BLaER1 treated with 17β-estradiol and CSF1 and Interleukin-3, amounts not matched to agents 10 nM and 100 nM (cell line): ENCODE data around the gene ZNF333.

Experiments used
- H3K27ac ChIP-seq, 11 experiments: shearing (Covaris generic); formaldehyde crosslinking; 2 replicates each; pipeline ENCODE4 v1.8.1; 2022
- H3K27me3 ChIP-seq, 11 experiments: shearing (Covaris generic); formaldehyde crosslinking; 2 replicates each; pipeline ENCODE4 v1.8.1; 2022
- H3K36me3 ChIP-seq, 11 experiments: shearing (Covaris generic); formaldehyde crosslinking; 2 replicates each; pipeline ENCODE4 v1.8.1; 2022
- H3K4me1 ChIP-seq, 10 experiments: shearing (Covaris generic); formaldehyde crosslinking; 2 replicates each; pipeline ENCODE4 v1.8.1; 2022
- H3K4me2 ChIP-seq, 11 experiments: shearing (Covaris generic); formaldehyde crosslinking; 2 replicates each; pipeline ENCODE4 v1.8.1; 2022
- H3K4me3 ChIP-seq, 10 experiments: shearing (Covaris generic); formaldehyde crosslinking; 2 replicates each; pipeline ENCODE4 v1.8.1; 2022
- H3K9ac ChIP-seq, 11 experiments: shearing (Covaris generic); formaldehyde crosslinking; 2 replicates each; pipeline ENCODE4 v1.8.1; 2022
- H3K9me3 ChIP-seq, 11 experiments: shearing (Covaris generic); formaldehyde crosslinking; replicated peaks in 1 of 11; 2 replicates each; pipeline ENCODE4 v1.8.1; 2022
- H4K20me1 ChIP-seq, 11 experiments: shearing (Covaris generic); formaldehyde crosslinking; 2 replicates each; pipeline ENCODE4 v1.8.1; 2022
- Cebpa-rat ChIP-seq, 11 experiments: shearing (Covaris generic); IDR thresholded peaks; 2 replicates each; pipeline ENCODE4 v1.8.1; 2022

ZNF333 gene

GRCh38 chr19:14669940-14670339 is 19.9 kb upstream of the ZNF333 start:
- Histone ChIP-seq H3K27ac (peak overlapping the region in 5 of 11 experiments; percentile 77 to 89 (median 84); a peak in 5 of 22 replicates), H3K4me1 (peaks cover 13 to 68% (median 53%) of the 10 kb centered on the region in 10 experiments; a peak in 19 of 20 replicates), H3K4me2 (peak overlapping the region in 2 of 11 experiments; percentile 85 to 86; a peak in 3 of 22 replicates), H3K9ac (no peak overlapping the region), H3K4me3 (no peak overlapping the region), H3K36me3 (no peaks in the 10 kb centered on the region; a peak in 1 of 22 replicates), H4K20me1 (no peaks in the 10 kb centered on the region), H3K27me3 (no peaks in the 10 kb centered on the region), H3K9me3 (peaks cover 0 to 21% (median 15%) of the 10 kb centered on the region in 11 experiments; a peak in 17 of 22 replicates)
- TF ChIP-seq Cebpa-rat (IDR thresholded peaks at IDR 0.05), result no peak

GRCh38 chr19:14670408-14670807 is 19.4 kb upstream of the ZNF333 start:
- no peaks in the 10 kb centered on the region; a peak in 1 of 22 replicates for H3K36me3 ChIP-seq
- H4K20me1 ChIP-seq, result no peaks in the 10 kb centered on the region
- H3K4me2 ChIP-seq, result peak overlapping the region in 5 of 11 experiments; percentile 84 to 87 (median 86); a peak in 5 of 22 replicates
- no peak overlapping the region for H3K9ac ChIP-seq
- H3K27me3 ChIP-seq, result no peaks in the 10 kb centered on the region
- H3K4me1 ChIP-seq, result peaks cover 14 to 68% (median 58%) of the 10 kb centered on the region in 10 experiments; a peak in 19 of 20 replicates
- no peak for TF ChIP-seq Cebpa-rat (IDR thresholded peaks at IDR 0.05)
- H3K9me3 ChIP-seq, result peaks cover 0 to 21% (median 15%) of the 10 kb centered on the region in 11 experiments; a peak in 17 of 22 replicates
- H3K27ac ChIP-seq, result peak overlapping the region in 7 of 11 experiments; percentile 77 to 89 (median 82); a peak in 11 of 22 replicates
- no peak overlapping the region for H3K4me3 ChIP-seq

- H3K36me3 ChIP-seq, result no peaks in the 10 kb centered on the region; a peak in 1 of 22 replicates
- no peaks in the 10 kb centered on the region for H3K27me3 ChIP-seq
- no peaks in the 10 kb centered on the region for H4K20me1 ChIP-seq
- H3K4me3 ChIP-seq, result peak overlapping the region in 2 of 10 experiments; percentile 13 to 25; a peak in 2 of 20 replicates
- TF ChIP-seq Cebpa-rat (IDR thresholded peaks at IDR 0.05), result peak in 9 of 11 experiments; percentile 35 to 89 (median 79); a peak in 15 of 22 replicates
- H3K9ac ChIP-seq, result peak overlapping the region in 9 of 11 experiments; percentile 49 to 74 (median 63); a peak in 18 of 22 replicates
- H3K27ac ChIP-seq, result peak overlapping the region; percentile 40 to 89 (median 81); a peak in 21 of 22 replicates
- peaks cover 0 to 21% (median 15%) of the 10 kb centered on the region in 11 experiments; a peak in 17 of 22 replicates for H3K9me3 ChIP-seq
- peak overlapping the region; percentile 26 to 87 (median 84); a peak in 21 of 22 replicates for H3K4me2 ChIP-seq
- H3K4me1 ChIP-seq, result peaks cover 14 to 85% (median 66%) of the 10 kb centered on the region in 10 experiments; a peak in 19 of 20 replicates
These were observed 17.5 kb upstream of the ZNF333 start for GRCh38 chr19:14672188-14672872.

GRCh38 chr19:14673088-14673487 is 16.8 kb upstream of the ZNF333 start:
- Histone ChIP-seq H3K4me1 (peaks cover 14 to 80% (median 63%) of the 10 kb centered on the region in 10 experiments; a peak in 19 of 20 replicates), H3K9ac (peak overlapping the region in 6 of 11 experiments; percentile 20 to 74 (median 66); a peak in 8 of 22 replicates), H4K20me1 (no peaks in the 10 kb centered on the region), H3K27me3 (no peaks in the 10 kb centered on the region), H3K4me2 (peak overlapping the region in 9 of 11 experiments; percentile 57 to 87 (median 85); a peak in 17 of 22 replicates), H3K4me3 (peak overlapping the region in 1 of 10 experiments; percentile 25; a peak in 1 of 20 replicates), H3K27ac (peak overlapping the region in 10 of 11 experiments; percentile 40 to 89 (median 82); a peak in 19 of 22 replicates), H3K9me3 (peaks cover 0 to 21% (median 15%) of the 10 kb centered on the region in 11 experiments; a peak in 17 of 22 replicates), H3K36me3 (no peaks in the 10 kb centered on the region; a peak in 1 of 22 replicates)
- TF ChIP-seq Cebpa-rat (IDR thresholded peaks at IDR 0.05), result no peak

- TF ChIP-seq Cebpa-rat (IDR thresholded peaks at IDR 0.05), result peak in 7 of 11 experiments; percentile 34 to 89 (median 80); a peak in 12 of 22 replicates
- no peaks in the 10 kb centered on the region for H3K27me3 ChIP-seq
- H3K4me1 ChIP-seq, result peaks cover 14 to 77% (median 58%) of the 10 kb centered on the region in 10 experiments; a peak in 19 of 20 replicates
- peak within 1 kb of the TSS in 7 of 11 experiments; percentile 28 to 74 (median 47); a peak in 12 of 22 replicates for H3K9ac ChIP-seq
- peaks cover 0 to 14% (median 8%) of the 10 kb centered on the region in 11 experiments; a peak in 17 of 22 replicates for H3K9me3 ChIP-seq
- H3K36me3 ChIP-seq, result no peaks in the 10 kb centered on the region; a peak in 1 of 22 replicates
- H3K4me3 ChIP-seq, result peak within 1 kb of the TSS in 3 of 10 experiments; percentile 1 to 54 (median 31); a peak in 5 of 20 replicates
- H3K4me2 ChIP-seq, result peak within 1 kb of the TSS in 10 of 11 experiments; percentile 32 to 87 (median 84); a peak in 19 of 22 replicates
- no peaks in the 10 kb centered on the region for H4K20me1 ChIP-seq
- H3K27ac ChIP-seq, result peak within 1 kb of the TSS; percentile 11 to 89 (median 81); a peak in 19 of 22 replicates
These were observed 15.1 kb upstream of the ZNF333 start, which contains the start of gene ADGRE3 for GRCh38 chr19:14674764-14675163. Gene ADGRE3, minus strand, starts transcription at chr19:14674844. Its CDS starts 74 bp downstream, at chr19:14674770.

GRCh38 chr19:14676762-14677161 is 13.1 kb upstream of the ZNF333 start:
- H3K9me3 ChIP-seq, result no peaks in the 10 kb centered on the region
- no peak for TF ChIP-seq Cebpa-rat (IDR thresholded peaks at IDR 0.05)
- no peak overlapping the region for H3K4me3 ChIP-seq
- no peak overlapping the region for H3K9ac ChIP-seq
- peaks cover 14 to 70% (median 46%) of the 10 kb centered on the region in 10 experiments; a peak in 19 of 20 replicates for H3K4me1 ChIP-seq
- H3K27ac ChIP-seq, result peak overlapping the region in 3 of 11 experiments; percentile 7 to 89 (median 84); a peak in 3 of 22 replicates
- peak overlapping the region in 4 of 11 experiments; percentile 85 to 87 (median 86); a peak in 4 of 22 replicates for H3K4me2 ChIP-seq
- no peaks in the 10 kb centered on the region for H3K27me3 ChIP-seq
- H4K20me1 ChIP-seq, result no peaks in the 10 kb centered on the region
- H3K36me3 ChIP-seq, result no peaks in the 10 kb centered on the region

GRCh38 chr19:14677464-14677863 is 12.4 kb upstream of the ZNF333 start:
- Histone ChIP-seq H3K9ac (no peak overlapping the region), H3K4me3 (no peak overlapping the region), H4K20me1 (no peaks in the 10 kb centered on the region), H3K27me3 (no peaks in the 10 kb centered on the region), H3K4me1 (peaks cover 10 to 69% (median 39%) of the 10 kb centered on the region in 10 experiments; a peak in 19 of 20 replicates), H3K27ac (peak overlapping the region in 3 of 11 experiments; percentile 6 to 84 (median 7); a peak in 1 of 22 replicates), H3K36me3 (no peaks in the 10 kb centered on the region), H3K9me3 (no peaks in the 10 kb centered on the region; a peak in 1 of 22 replicates), H3K4me2 (no peak overlapping the region)
- TF ChIP-seq Cebpa-rat (IDR thresholded peaks at IDR 0.05), result no peak

GRCh38 chr19:14678199-14678598 is 11.6 kb upstream of the ZNF333 start:
- H3K36me3 ChIP-seq, result no peaks in the 10 kb centered on the region
- H4K20me1 ChIP-seq, result no peaks in the 10 kb centered on the region
- no peaks in the 10 kb centered on the region for H3K27me3 ChIP-seq
- TF ChIP-seq Cebpa-rat (IDR thresholded peaks at IDR 0.05), result no peak
- no peaks in the 10 kb centered on the region; a peak in 1 of 22 replicates for H3K9me3 ChIP-seq
- no peak overlapping the region for H3K4me2 ChIP-seq
- H3K9ac ChIP-seq, result no peak overlapping the region
- H3K4me3 ChIP-seq, result no peak overlapping the region
- peaks cover 9 to 69% (median 39%) of the 10 kb centered on the region in 10 experiments; a peak in 19 of 20 replicates for H3K4me1 ChIP-seq
- no peak overlapping the region for H3K27ac ChIP-seq
